ENCODE results near the gene CNGA1.

The CNGA1 gene

DNA sequence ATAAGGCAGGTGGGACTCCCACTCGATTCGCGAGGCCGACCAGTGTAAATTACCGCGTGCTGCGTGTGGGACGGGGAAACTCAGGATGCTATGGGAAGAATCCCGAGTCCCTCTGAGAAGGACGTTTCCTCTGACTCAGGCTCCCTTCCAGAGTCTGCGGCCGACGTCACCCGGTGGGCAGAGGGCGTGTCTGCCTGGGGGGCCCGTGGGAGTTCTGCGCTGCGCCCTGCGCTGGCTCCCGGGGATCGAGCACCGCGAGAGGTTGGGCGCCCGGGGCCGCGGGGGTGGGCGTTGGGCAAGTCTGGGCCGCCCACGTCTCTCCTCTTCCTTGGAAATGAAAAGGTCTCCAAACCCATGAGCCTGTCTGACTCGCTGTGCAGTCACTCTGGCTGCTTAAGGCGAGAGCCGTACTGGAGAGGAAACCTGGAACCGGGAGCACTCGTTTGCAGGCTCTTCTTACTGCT, 659 bp upstream of the CNGA1 start (continued):
- TF ChIP-seq, protein P1, sequence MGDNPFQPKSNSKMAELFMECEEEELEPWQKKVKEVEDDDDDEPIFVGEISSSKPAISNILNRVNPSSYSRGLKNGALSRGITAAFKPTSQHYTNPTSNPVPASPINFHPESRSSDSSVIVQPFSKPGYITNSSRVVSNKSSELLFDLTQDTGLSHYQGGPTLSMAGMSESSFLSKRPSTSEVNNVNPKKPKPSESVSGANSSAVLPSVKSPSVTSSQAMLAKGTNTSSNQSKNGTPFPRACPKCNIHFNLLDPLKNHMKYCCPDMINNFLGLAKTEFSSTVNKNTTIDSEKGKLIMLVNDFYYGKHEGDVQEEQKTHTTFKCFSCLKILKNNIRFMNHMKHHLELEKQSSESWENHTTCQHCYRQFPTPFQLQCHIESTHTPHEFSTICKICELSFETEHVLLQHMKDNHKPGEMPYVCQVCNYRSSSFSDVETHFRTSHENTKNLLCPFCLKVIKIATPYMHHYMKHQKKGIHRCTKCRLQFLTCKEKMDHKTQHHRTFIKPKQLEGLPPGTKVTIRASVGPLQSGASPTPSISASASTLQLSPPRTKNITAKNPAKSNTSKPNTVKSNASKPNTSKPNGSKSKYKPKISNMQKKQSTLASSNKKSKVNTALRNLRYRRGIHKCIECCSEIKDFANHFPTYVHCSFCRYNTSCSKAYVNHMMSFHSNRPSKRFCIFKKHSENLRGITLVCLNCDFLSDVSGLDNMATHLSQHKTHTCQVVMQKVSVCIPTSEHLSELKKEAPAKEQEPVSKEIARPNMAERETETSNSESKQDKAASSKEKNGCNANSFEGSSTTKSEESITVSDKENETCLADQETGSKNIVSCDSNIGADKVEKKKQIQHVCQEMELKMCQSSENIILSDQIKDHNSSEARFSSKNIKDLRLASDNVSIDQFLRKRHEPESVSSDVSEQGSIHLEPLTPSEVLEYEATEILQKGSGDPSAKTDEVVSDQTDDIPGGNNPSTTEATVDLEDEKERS (tag by site-specific recombination; IDR thresholded peaks at IDR 0.05): no peak
- TF ChIP-seq, protein P2, sequence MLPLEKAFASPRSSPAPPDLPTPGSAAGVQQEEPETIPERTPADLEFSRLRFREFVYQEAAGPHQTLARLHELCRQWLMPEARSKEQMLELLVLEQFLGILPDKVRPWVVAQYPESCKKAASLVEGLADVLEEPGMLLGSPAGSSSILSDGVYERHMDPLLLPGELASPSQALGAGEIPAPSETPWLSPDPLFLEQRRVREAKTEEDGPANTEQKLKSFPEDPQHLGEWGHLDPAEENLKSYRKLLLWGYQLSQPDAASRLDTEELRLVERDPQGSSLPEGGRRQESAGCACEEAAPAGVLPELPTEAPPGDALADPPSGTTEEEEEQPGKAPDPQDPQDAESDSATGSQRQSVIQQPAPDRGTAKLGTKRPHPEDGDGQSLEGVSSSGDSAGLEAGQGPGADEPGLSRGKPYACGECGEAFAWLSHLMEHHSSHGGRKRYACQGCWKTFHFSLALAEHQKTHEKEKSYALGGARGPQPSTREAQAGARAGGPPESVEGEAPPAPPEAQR (tag by site-specific recombination; IDR thresholded peaks at IDR 0.05): no peak
- TF ChIP-seq ZNF274 (IDR thresholded peaks at IDR 0.05; ENCODE audit: low read length): no peak
- no peak for TF ChIP-seq ZNF274 (tag by site-specific recombination; IDR thresholded peaks at IDR 0.05; ENCODE audit: borderline replicate concordance)
- TF ChIP-seq ZNF623 (tag by site-specific recombination; IDR thresholded peaks at IDR 0.05): no peak
- TF ChIP-seq ZFP69B (tag by site-specific recombination; IDR thresholded peaks at IDR 0.05): no peak
- TF ChIP-seq ZFP37 (tag by site-specific recombination; IDR thresholded peaks at IDR 0.05): no peak
- no peak for TF ChIP-seq ZFP3 (tag by site-specific recombination; IDR thresholded peaks at IDR 0.05; ENCODE audit: low read depth)
- no peak for TF ChIP-seq ZNF133 (tag by site-specific recombination; IDR thresholded peaks at IDR 0.05)
- TF ChIP-seq, protein P3, sequence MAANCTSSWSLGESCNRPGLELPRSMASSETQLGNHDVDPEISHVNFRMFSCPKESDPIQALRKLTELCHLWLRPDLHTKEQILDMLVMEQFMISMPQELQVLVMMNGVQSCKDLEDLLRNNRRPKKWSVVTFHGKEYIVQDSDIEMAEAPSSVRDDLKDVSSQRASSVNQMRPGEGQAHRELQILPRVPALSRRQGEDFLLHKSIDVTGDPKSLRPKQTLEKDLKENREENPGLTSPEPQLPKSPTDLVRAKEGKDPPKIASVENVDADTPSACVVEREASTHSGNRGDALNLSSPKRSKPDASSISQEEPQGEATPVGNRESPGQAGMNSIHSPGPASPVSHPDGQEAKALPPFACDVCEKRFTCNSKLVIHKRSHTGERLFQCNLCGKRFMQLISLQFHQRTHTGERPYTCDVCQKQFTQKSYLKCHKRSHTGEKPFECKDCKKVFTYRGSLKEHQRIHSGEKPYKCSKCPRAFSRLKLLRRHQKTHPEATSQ (tag by site-specific recombination; IDR thresholded peaks at IDR 0.05): no peak
- TF ChIP-seq ZNF707 (tag by site-specific recombination; IDR thresholded peaks at IDR 0.05): no peak
- TF ChIP-seq ZBTB20 (tag by site-specific recombination; IDR thresholded peaks at IDR 0.05): peak; percentile 45; the same call in 1 of the 2 replicates
- no peak for TF ChIP-seq ZNF521 (tag by site-specific recombination; IDR thresholded peaks at IDR 0.05)
- no peak for TF ChIP-seq ZNF555 (tag by site-specific recombination; conservative IDR thresholded peaks at IDR 0.05)
- TF ChIP-seq ZNF112 (tag by site-specific recombination; IDR thresholded peaks at IDR 0.05): no peak
- no peak for TF ChIP-seq FEZF1 (tag by site-specific recombination; IDR thresholded peaks at IDR 0.05)
- TF ChIP-seq, protein P4, sequence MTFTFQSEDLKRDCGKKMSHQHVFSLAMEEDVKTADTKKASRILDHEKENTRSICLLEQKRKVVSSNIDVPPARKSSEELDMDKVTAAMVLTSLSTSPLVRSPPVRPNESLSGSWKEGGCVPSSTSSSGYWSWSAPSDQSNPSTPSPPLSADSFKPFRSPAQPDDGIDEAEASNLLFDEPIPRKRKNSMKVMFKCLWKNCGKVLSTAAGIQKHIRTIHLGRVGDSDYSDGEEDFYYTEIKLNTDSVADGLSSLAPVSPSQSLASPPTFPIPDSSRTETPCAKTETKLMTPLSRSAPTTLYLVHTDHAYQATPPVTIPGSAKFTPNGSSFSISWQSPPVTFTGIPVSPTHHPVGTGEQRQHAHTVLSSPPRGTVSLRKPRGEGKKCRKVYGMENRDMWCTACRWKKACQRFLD (tag by site-specific recombination; IDR thresholded peaks at IDR 0.05): no peak
- TF ChIP-seq ZNF624 (tag by site-specific recombination; IDR thresholded peaks at IDR 0.05): no peak
- no peak for TF ChIP-seq ZNF585B (tag by site-specific recombination; IDR thresholded peaks at IDR 0.05)
- no peak for TF ChIP-seq ZNF214 (tag by site-specific recombination; IDR thresholded peaks at IDR 0.05; ENCODE audit: borderline replicate concordance)
- no peak for TF ChIP-seq ZNF670 (tag by site-specific recombination; IDR thresholded peaks at IDR 0.05; ENCODE audit: low read depth)
- TF ChIP-seq ZBTB17 (tag by site-specific recombination; IDR thresholded peaks at IDR 0.05): peak; percentile 16; the same call in 1 of the 2 replicates
- TF ChIP-seq, protein P5, sequence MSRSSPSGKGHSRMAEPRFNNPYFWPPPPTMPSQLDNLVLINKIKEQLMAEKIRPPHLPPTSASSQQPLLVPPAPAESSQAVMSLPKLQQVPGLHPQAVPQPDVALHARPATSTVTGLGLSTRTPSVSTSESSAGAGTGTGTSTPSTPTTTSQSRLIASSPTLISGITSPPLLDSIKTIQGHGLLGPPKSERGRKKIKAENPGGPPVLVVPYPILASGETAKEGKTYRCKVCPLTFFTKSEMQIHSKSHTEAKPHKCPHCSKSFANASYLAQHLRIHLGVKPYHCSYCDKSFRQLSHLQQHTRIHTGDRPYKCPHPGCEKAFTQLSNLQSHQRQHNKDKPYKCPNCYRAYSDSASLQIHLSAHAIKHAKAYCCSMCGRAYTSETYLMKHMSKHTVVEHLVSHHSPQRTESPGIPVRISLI (tag by site-specific recombination; IDR thresholded peaks at IDR 0.05): no peak
- no peak for TF ChIP-seq ZNF571 (tag by site-specific recombination; IDR thresholded peaks at IDR 0.05)
- TF ChIP-seq GLIS1 (tag by site-specific recombination; IDR thresholded peaks at IDR 0.05): peak; percentile 78
- peak; percentile 66 for TF ChIP-seq ZBTB8A (tag by site-specific recombination; IDR thresholded peaks at IDR 0.05)
- TF ChIP-seq ZNF426 (tag by site-specific recombination; IDR thresholded peaks at IDR 0.05): no peak
- TF ChIP-seq ZNF37A (tag by site-specific recombination; IDR thresholded peaks at IDR 0.05): no peak
- TF ChIP-seq HOXD13 (CRISPR knock-in tag; IDR thresholded peaks at IDR 0.05; ENCODE audit: borderline replicate concordance): no peak
- no peak for TF ChIP-seq ZNF660 (tag by site-specific recombination; IDR thresholded peaks at IDR 0.05)
- no peak for TF ChIP-seq ZXDB (tag by site-specific recombination; IDR thresholded peaks at IDR 0.05)
- no peak for TF ChIP-seq ZNF324 (tag by site-specific recombination; IDR thresholded peaks at IDR 0.05)
- TF ChIP-seq, protein P6, sequence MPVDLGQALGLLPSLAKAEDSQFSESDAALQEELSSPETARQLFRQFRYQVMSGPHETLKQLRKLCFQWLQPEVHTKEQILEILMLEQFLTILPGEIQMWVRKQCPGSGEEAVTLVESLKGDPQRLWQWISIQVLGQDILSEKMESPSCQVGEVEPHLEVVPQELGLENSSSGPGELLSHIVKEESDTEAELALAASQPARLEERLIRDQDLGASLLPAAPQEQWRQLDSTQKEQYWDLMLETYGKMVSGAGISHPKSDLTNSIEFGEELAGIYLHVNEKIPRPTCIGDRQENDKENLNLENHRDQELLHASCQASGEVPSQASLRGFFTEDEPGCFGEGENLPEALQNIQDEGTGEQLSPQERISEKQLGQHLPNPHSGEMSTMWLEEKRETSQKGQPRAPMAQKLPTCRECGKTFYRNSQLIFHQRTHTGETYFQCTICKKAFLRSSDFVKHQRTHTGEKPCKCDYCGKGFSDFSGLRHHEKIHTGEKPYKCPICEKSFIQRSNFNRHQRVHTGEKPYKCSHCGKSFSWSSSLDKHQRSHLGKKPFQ (tag by site-specific recombination; IDR thresholded peaks at IDR 0.05): no peak
- TF ChIP-seq KLF8 (tag by site-specific recombination; IDR thresholded peaks at IDR 0.05): no peak

Data from HEK293 (cell line).